SK-N-SH (cell line): ENCODE data around the gene CDK18. TPM values are rescaled to one million over a fixed set of nuclear protein-coding genes. Genes with fewer than 3 reads are reported as not detected.

Source experiments
- CTCF ChIA-PET: fragments of 300-600, 350-600 bp; formaldehyde crosslinking; extraction: SDS; loops from one replicate; lab custom pipeline; 2021; lab: Yijun Ruan, JAX
- POLR2A ChIA-PET: fragments of 350-600 bp; sonication (Branson Sonifier 250); formaldehyde crosslinking; extraction: SDS; loops from one replicate; lab custom pipeline; 2020; ENCODE audit warnings: antibody characterized with exemption, inconsistent platforms; lab: Yijun Ruan, JAX
- DNase-seq: peaks from one replicate; pipeline ENCODE4 v3.0.0; 2012
- H2AFZ ChIP-seq: fragments of 200-600 bp; sonication (generic); 2 replicates; pipeline ENCODE4 v1.8.1; 2016; ENCODE audit warnings: antibody characterized with exemption, mild to moderate bottlenecking, low read depth
- H3F3A ChIP-seq: fragments of 200-600 bp; sonication (generic); replicated peaks from 2 replicates; pipeline ENCODE3; 2016; ENCODE audit warnings: antibody characterized with exemption, mild to moderate bottlenecking; ENCODE audit not compliant: insufficient read depth
- H3K27ac ChIP-seq, 2 experiments: fragments of 200-500 bp in 1 of 2; fragments of 200-600 bp in 1 of 2; sonication (Bioruptor generic) in 1 of 2; sonication (generic), shearing (Covaris generic) in 1 of 2; 2 replicates each; pipeline versions ENCODE4 v1.5.1 to v1.6.1; 2014 to 2016; ENCODE audit warnings: low read depth in 2 of 2, inconsistent platforms in 1 of 2, low read length in 1 of 2, mild to moderate bottlenecking in 1 of 2, mixed read lengths in 1 of 2
- H3K27me3 ChIP-seq: fragments of 200-600 bp; sonication (generic), shearing (Covaris generic); 2 replicates; pipeline ENCODE4 v1.6.1; 2016; ENCODE audit warnings: mixed run types; ENCODE audit not compliant: insufficient read depth
- H3K36me3 ChIP-seq, 2 experiments: fragments of 200-500 bp in 1 of 2; fragments of 200-600 bp in 1 of 2; sonication (Bioruptor generic) in 1 of 2; sonication (generic) in 1 of 2; replicated peaks in 1 of 2; 2 replicates each; pipeline versions ENCODE3 to v1.5.1; 2014 to 2016; ENCODE audit warnings: low read length in 1 of 2, mild to moderate bottlenecking in 1 of 2; ENCODE audit not compliant: insufficient read depth in 2 of 2, control insufficient read depth in 1 of 2
- H3K4me1 ChIP-seq, 2 experiments: fragments of 200-500 bp in 1 of 2; fragments of 200-600 bp in 1 of 2; sonication (Bioruptor generic) in 1 of 2; sonication (generic), shearing (Covaris generic) in 1 of 2; 2 replicates each; pipeline versions ENCODE4 v1.5.1 to v1.6.1; 2014 to 2016; ENCODE audit warnings: low read depth in 1 of 2, low read length in 1 of 2, mixed run types in 1 of 2; ENCODE audit not compliant: insufficient read depth in 2 of 2, control insufficient read depth in 1 of 2
- H3K4me2 ChIP-seq: fragments of 200-600 bp; sonication (generic), shearing (Covaris generic); 2 replicates; pipeline ENCODE4 v1.6.1; 2017; ENCODE audit warnings: mixed run types
- H3K4me3 ChIP-seq, 2 experiments: fragments of 200-500 bp in 1 of 2; fragments of 200-600 bp in 1 of 2; sonication (Bioruptor generic) in 1 of 2; sonication (generic), shearing (Covaris generic) in 1 of 2; 2 replicates each; pipeline versions ENCODE4 v1.5.1 to v1.8.1; 2014 to 2016; ENCODE audit warnings: low read depth in 2 of 2, inconsistent platforms in 1 of 2, low read length in 1 of 2, mild to moderate bottlenecking in 1 of 2, mixed read lengths in 1 of 2, moderate library complexity in 1 of 2
- H3K79me2 ChIP-seq: fragments of 200-600 bp; sonication (generic); 2 replicates; pipeline ENCODE4 v1.8.1; 2017; ENCODE audit warnings: mild to moderate bottlenecking; ENCODE audit not compliant: insufficient read depth
- H3K9ac ChIP-seq: fragments of 200-600 bp; sonication (generic); 2 replicates; pipeline ENCODE4 v1.6.1; 2017; ENCODE audit warnings: mixed run types
- H3K9me2 ChIP-seq: fragments of 200-600 bp; sonication (generic); 2 replicates; pipeline ENCODE4 v1.6.1; 2017; ENCODE audit warnings: mixed run types
- H3K9me3 ChIP-seq: fragments of 200-600 bp; sonication (generic); 2 replicates; pipeline ENCODE4 v1.6.1; 2017; ENCODE audit warnings: mixed run types, mild to moderate bottlenecking, moderate library complexity
- H4K20me1 ChIP-seq: fragments of 200-600 bp; sonication (generic); 2 replicates; pipeline ENCODE4 v1.6.1; 2017; ENCODE audit warnings: mild to moderate bottlenecking, mixed run types; ENCODE audit not compliant: insufficient read depth
- CTCF ChIP-seq: fragments of 200-600 bp; sonication (generic); IDR thresholded peaks from 2 replicates; pipeline ENCODE4 v1.6.1; 2017; ENCODE audit warnings: antibody characterized with exemption, mild to moderate bottlenecking, moderate library complexity
- FOXJ3 ChIP-seq: sonication (generic); formaldehyde crosslinking; IDR thresholded peaks from 2 replicates; pipeline ENCODE4 v1.5.1; 2020; ENCODE audit warnings: mild to moderate bottlenecking, missing genetic modification reagents
- GABPA ChIP-seq: IDR thresholded peaks from 2 replicates; pipeline ENCODE4 v1.4.0; 2012; ENCODE audit warnings: low read depth, mild to moderate bottlenecking
- IRF3 ChIP-seq: fragments of 150-350 bp; IDR thresholded peaks from 2 replicates; pipeline ENCODE4 v1.6.1; 2016; ENCODE audit warnings: mild to moderate bottlenecking, low read depth, low read length
- JUND ChIP-seq: IDR thresholded peaks from 2 replicates; pipeline ENCODE4 v1.4.0; 2012
- MEF2A ChIP-seq: IDR thresholded peaks from 2 replicates; pipeline ENCODE4 v1.4.0; 2012; ENCODE audit warnings: low read depth, borderline replicate concordance
- NFIC ChIP-seq: IDR thresholded peaks from 2 replicates; pipeline ENCODE4 v1.4.0; 2012; ENCODE audit warnings: borderline replicate concordance
- RAD21 ChIP-seq: IDR thresholded peaks from 2 replicates; pipeline ENCODE4 v1.6.1; 2012; ENCODE audit warnings: mild to moderate bottlenecking, low read length
- SMC3 ChIP-seq: IDR thresholded peaks from 2 replicates; pipeline ENCODE4 v1.6.1; 2012; ENCODE audit warnings: low read depth, low read length, improper control_type of control experiment
- TCF12 ChIP-seq: IDR thresholded peaks from 2 replicates; pipeline ENCODE4 v1.4.0; 2012
- YY1 ChIP-seq: IDR thresholded peaks from 2 replicates; pipeline ENCODE4 v1.4.0; 2012; ENCODE audit warnings: low read depth, mild to moderate bottlenecking
- WGBS: methylation state at CpG from one replicate; pipeline ENCODE4 v1.1.6; 2017; ENCODE audit warnings: low lambda C conversion rate; 5-methylcytosine and 5-hydroxymethylcytosine counted together
- polyA plus RNA-seq, 3 experiments: library from polyadenylated mRNA; depleted of rRNA; stranded (reverse); fragments of >200 nt; gene quantifications; 2 replicates each; pipeline ENCODE4 v1.2.3, GENCODE V29; 2012
- TF ChIP-seq, protein P1 (sequence below): IDR thresholded peaks from 2 replicates; pipeline ENCODE4 v1.6.1; 2012; ENCODE audit warnings: mild to moderate bottlenecking, low read depth, low read length, moderate library complexity

CDK18 gene
- polyA plus RNA-seq, 1 of the 3 experiments (the other 2 are of a cell fraction), result 2.5 TPM

DNA sequence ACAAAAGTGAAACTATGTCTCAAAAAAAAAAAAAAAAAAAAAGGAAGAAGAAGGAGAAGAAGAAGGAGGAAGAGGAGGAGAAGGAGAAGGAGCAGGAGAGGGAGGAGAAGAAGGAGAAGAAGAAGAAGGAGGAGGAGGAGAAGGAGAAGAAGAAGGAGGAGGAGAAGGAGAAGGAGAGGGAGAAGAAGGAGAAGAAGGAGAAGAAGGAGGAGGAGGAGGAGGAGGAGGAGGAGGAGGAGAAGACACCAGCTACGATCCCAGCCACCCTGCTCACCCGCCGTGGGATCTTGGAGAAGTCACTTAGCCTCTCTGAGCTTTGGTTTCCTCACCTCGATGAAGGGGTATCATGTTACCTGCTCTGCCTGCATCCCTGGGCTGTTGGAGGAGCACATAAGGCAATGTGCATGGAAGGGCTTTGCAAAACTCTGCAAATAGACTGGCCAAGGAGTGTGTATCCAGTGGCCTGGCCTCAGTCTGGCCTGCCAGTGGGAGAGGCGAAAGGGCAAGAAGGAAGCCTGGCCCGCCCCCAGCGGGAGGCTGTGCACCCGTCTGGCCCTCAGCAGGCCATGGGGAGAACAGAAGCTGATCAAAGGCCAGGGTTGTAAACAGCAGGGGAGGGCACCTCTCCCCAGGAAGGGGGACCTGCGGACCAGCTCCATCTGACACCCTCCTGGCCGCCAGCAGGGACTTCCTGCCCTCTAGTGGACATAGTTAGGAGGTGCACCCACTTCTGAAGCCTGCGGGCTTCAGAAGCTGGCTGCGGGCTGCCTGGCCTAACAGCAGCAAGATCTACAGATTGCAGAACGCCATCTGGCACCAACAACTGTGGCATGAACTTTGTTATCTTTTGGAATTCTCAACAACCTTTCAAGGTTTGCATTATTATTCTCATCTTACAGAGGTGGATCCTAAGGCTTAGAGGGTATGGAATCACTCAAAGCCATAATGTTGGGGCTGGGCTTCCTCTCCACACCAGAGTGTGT lies 19.2 kb upstream of the CDK18 start (continued):
- TF ChIP-seq CTCF (peak; percentile 93), YY1 (no peak)

DNA sequence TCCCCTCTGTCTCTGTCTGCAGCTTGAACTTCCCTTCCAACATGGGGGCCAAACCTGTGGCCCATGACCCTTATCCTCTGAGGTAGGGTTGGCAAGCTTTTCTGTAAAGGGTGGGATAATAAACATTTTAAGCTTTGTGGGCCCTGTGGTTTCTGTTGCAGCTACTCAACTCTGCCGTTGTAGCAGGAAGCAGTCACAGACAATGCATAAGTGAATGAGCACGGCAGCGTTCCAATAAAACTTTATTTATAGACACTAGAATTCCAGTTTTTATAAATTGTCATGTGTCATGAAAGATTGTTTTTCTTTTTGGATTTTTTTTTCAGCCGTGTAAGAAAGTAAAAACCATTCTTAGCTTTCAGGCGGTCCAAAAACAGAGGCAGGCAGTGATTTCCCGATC lies 18.2 kb upstream of the CDK18 start:
- ChIA-PET CTCF (interaction anchor here (1.1 to 45.6 kb wide), 36 partner anchors 11 to 235 kb away, joined by 3 to 1333 read pairs (median 14); partner anchors contain the start of genes CDK18, ELK4 and LEMD1), POLR2A (no interaction called here)
- TF ChIP-seq NFIC, result no peak
- no peak for TF ChIP-seq MEF2A
- TF ChIP-seq TCF12, result no peak
- no peak for TF ChIP-seq GABPA
- TF ChIP-seq IRF3, result no peak
- no peak for TF ChIP-seq JUND
- Histone ChIP-seq H3K27me3 (peaks cover 16% of the 10 kb centered on the region; the same call in 1 of the 2 replicates), H3F3A (no peaks in the 10 kb centered on the region), H3K9me3 (no peaks in the 10 kb centered on the region), H3K36me3 (no peaks in the 10 kb centered on the region), H3K4me3 (no peak overlapping the region), H3K79me2 (no peaks in the 10 kb centered on the region), H3K4me1 (peaks cover 0 to 3% of the 10 kb centered on the region in 2 experiments; a peak in 2 of 4 replicates), H3K9me2 (no peaks in the 10 kb centered on the region), H4K20me1 (peaks cover 3% of the 10 kb centered on the region; the same call in 1 of the 2 replicates), H3K4me2 (no peak overlapping the region), H3K9ac (no peak overlapping the region), H2AFZ (no peak overlapping the region), H3K27ac (no peak overlapping the region)
- 77% methylated on average over 6 of the region's 6 CpGs for WGBS
- no peak for DNase-seq

- POLR2A ChIA-PET, result interaction anchor here (2.1 kb wide), 1 partner anchor 36 kb away, joined by 6 read pairs; no protein-coding TSS in a partner anchor
- Histone ChIP-seq H3F3A (no peaks in the 10 kb centered on the region), H3K27me3 (peaks cover 6% of the 10 kb centered on the region; the same call in 1 of the 2 replicates), H3K4me2 (no peak overlapping the region), H3K9me3 (no peaks in the 10 kb centered on the region), H4K20me1 (peaks cover 3% of the 10 kb centered on the region; the same call in 1 of the 2 replicates), H3K4me3 (no peak overlapping the region; a peak in 1 of 4 replicates), H3K9me2 (no peaks in the 10 kb centered on the region), H2AFZ (no peak overlapping the region), H3K79me2 (no peaks in the 10 kb centered on the region), H3K4me1 (peaks cover 4 to 17% of the 10 kb centered on the region in 2 experiments; a peak in 3 of 4 replicates), H3K27ac (no peak overlapping the region), H3K36me3 (no peaks in the 10 kb centered on the region), H3K9ac (no peak overlapping the region)
- CTCF ChIA-PET, result interaction anchor here (0.6 to 45.6 kb wide), 45 partner anchors 10 to 430 kb away, joined by 3 to 1333 read pairs (median 5); partner anchors contain the start of genes CDK18, ELK4 and SLC45A3
- DNase-seq, result peak; percentile 83
- TF ChIP-seq SMC3 (peak; percentile 96), FOXJ3 (CRISPR knock-in tag) (no peak), RAD21 (peak; percentile 91), CTCF (peak; percentile 90), YY1 (no peak)
- TF ChIP-seq, protein P1, sequence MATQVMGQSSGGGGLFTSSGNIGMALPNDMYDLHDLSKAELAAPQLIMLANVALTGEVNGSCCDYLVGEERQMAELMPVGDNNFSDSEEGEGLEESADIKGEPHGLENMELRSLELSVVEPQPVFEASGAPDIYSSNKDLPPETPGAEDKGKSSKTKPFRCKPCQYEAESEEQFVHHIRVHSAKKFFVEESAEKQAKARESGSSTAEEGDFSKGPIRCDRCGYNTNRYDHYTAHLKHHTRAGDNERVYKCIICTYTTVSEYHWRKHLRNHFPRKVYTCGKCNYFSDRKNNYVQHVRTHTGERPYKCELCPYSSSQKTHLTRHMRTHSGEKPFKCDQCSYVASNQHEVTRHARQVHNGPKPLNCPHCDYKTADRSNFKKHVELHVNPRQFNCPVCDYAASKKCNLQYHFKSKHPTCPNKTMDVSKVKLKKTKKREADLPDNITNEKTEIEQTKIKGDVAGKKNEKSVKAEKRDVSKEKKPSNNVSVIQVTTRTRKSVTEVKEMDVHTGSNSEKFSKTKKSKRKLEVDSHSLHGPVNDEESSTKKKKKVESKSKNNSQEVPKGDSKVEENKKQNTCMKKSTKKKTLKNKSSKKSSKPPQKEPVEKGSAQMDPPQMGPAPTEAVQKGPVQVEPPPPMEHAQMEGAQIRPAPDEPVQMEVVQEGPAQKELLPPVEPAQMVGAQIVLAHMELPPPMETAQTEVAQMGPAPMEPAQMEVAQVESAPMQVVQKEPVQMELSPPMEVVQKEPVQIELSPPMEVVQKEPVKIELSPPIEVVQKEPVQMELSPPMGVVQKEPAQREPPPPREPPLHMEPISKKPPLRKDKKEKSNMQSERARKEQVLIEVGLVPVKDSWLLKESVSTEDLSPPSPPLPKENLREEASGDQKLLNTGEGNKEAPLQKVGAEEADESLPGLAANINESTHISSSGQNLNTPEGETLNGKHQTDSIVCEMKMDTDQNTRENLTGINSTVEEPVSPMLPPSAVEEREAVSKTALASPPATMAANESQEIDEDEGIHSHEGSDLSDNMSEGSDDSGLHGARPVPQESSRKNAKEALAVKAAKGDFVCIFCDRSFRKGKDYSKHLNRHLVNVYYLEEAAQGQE, result peak; percentile 97
- 44% methylated on average over 8 of the region's 9 CpGs for WGBS
These were observed 16.3 kb upstream of the CDK18 start for GRCh38 chr1:205488074-205488723.
